Neuronal stem cell (in vitro differentiated cells): Measurements from ENCODE around the gene RNF25.

ENCODE experiments used
- DNase-seq: peaks from one replicate; pipeline ENCODE4 v3.0.0-alpha.2; 2013; ENCODE audit warnings: low spot score
- H2AFZ ChIP-seq: one replicate; pipeline ENCODE4 v1.6.1; 2013; ENCODE audit warnings: mild to moderate bottlenecking, low read length, inconsistent platforms
- H2AK5ac ChIP-seq: 2 replicates; pipeline ENCODE4 v1.6.1; 2013; ENCODE audit warnings: low read depth, mild to moderate bottlenecking, inconsistent platforms, low read length, moderate library complexity, mixed read lengths
- H2BK120ac ChIP-seq: 2 replicates; pipeline ENCODE4 v1.6.1; 2013; ENCODE audit warnings: low read depth, mild to moderate bottlenecking, inconsistent platforms, low read length, moderate library complexity, mixed read lengths
- H2BK12ac ChIP-seq: one replicate; pipeline ENCODE4 v1.6.1; 2013; ENCODE audit warnings: low read length, inconsistent platforms
- H2BK15ac ChIP-seq: 2 replicates; pipeline ENCODE4 v1.6.1; 2013; ENCODE audit warnings: mild to moderate bottlenecking, low read length, inconsistent platforms, mixed read lengths
- H2BK5ac ChIP-seq: one replicate; pipeline ENCODE4 v1.6.1; 2013; ENCODE audit warnings: inconsistent platforms, mild to moderate bottlenecking, low read length, moderate library complexity
- H3K14ac ChIP-seq: one replicate; pipeline ENCODE4 v1.6.1; 2013; ENCODE audit warnings: low read length, inconsistent platforms
- H3K18ac ChIP-seq: 2 replicates; pipeline ENCODE4 v1.6.1; 2013; ENCODE audit warnings: low read length, inconsistent platforms
- H3K23ac ChIP-seq: 2 replicates; pipeline ENCODE4 v1.6.1; 2013; ENCODE audit warnings: low read depth, mild to moderate bottlenecking, mixed read lengths, low read length, inconsistent platforms; ENCODE audit not compliant: poor library complexity
- H3K27ac ChIP-seq: replicated peaks from 3 replicates; pipeline ENCODE4 v1.5.1; 2013; ENCODE audit warnings: low read length, inconsistent platforms
- H3K27me3 ChIP-seq, 3 experiments: 2 replicates each; pipeline ENCODE4 v1.6.1; 2013; ENCODE audit warnings: low read length in 3 of 3, mild to moderate bottlenecking in 2 of 3, inconsistent platforms in 1 of 3, low read depth in 1 of 3, mixed read lengths in 1 of 3, moderate library complexity in 1 of 3; ENCODE audit not compliant: control insufficient read depth in 3 of 3, insufficient read depth in 3 of 3
- H3K36me3 ChIP-seq, 2 donors: replicated peaks in 1 of 2; 2 replicates each; pipeline ENCODE4 v1.6.1; 2013; ENCODE audit warnings: low read length in 2 of 2; ENCODE audit not compliant: control insufficient read depth in 2 of 2, insufficient read depth in 2 of 2
- H3K4ac ChIP-seq: 2 replicates; pipeline ENCODE4 v1.6.1; 2013; ENCODE audit warnings: inconsistent platforms, mild to moderate bottlenecking, low read length, moderate library complexity
- H3K4me1 ChIP-seq, 2 donors: 1 replicate in 1 of 2; 2 replicates in 1 of 2; pipeline ENCODE4 v1.6.1; 2013; ENCODE audit warnings: low read length in 2 of 2, low read depth in 1 of 2; ENCODE audit not compliant: control insufficient read depth in 2 of 2, insufficient read depth in 1 of 2
- H3K4me2 ChIP-seq: one replicate; pipeline ENCODE4 v1.6.1; 2013; ENCODE audit warnings: mild to moderate bottlenecking, low read length, inconsistent platforms; ENCODE audit not compliant: insufficient read depth, poor library complexity, severe bottlenecking
- H3K4me3 ChIP-seq, 2 donors: 2 replicates each; pipeline ENCODE4 v1.5.1; 2013; ENCODE audit warnings: low read length in 2 of 2, mild to moderate bottlenecking in 2 of 2, inconsistent platforms in 1 of 2, moderate library complexity in 1 of 2
- H3K79me1 ChIP-seq: one replicate; pipeline ENCODE4 v1.6.1; 2013; ENCODE audit warnings: low read depth, mild to moderate bottlenecking, inconsistent platforms, low read length, moderate library complexity
- H3K9ac ChIP-seq: one replicate; pipeline ENCODE4 v1.6.1; 2013; ENCODE audit warnings: mild to moderate bottlenecking, low read depth, low read length, inconsistent platforms; ENCODE audit not compliant: poor library complexity
- H3K9me3 ChIP-seq, 2 donors: replicated peaks in 1 of 2; 2 replicates each; pipeline versions ENCODE3 to v1.6.1; 2013; ENCODE audit warnings: low read length in 2 of 2, mild to moderate bottlenecking in 2 of 2, inconsistent platforms in 1 of 2, low read depth in 1 of 2, mixed read lengths in 1 of 2, moderate library complexity in 1 of 2; ENCODE audit not compliant: control insufficient read depth in 2 of 2, insufficient read depth in 1 of 2
- H4K8ac ChIP-seq: one replicate; pipeline ENCODE4 v1.6.1; 2013; ENCODE audit warnings: low read depth, mild to moderate bottlenecking, inconsistent platforms, low read length, moderate library complexity
- H4K91ac ChIP-seq: one replicate; pipeline ENCODE4 v1.6.1; 2013; ENCODE audit warnings: low read length, low read depth, mild to moderate bottlenecking, inconsistent platforms; ENCODE audit not compliant: poor library complexity
- WGBS, 2 donors: extraction: QIAGEN DNeasy Blood & Tissue Kit; methylation state at CpG; one replicate each; pipeline ENCODE4 v1.1.7; 2013; ENCODE audit warnings: missing lambda C conversion rate in 2 of 2, mixed read lengths in 1 of 2; ENCODE audit not compliant: insufficient read length in 2 of 2, insufficient replicate concordance in 1 of 2; ENCODE audit errors: extremely low coverage in 2 of 2; 5-methylcytosine and 5-hydroxymethylcytosine counted together

Gene RNF25

DNA sequence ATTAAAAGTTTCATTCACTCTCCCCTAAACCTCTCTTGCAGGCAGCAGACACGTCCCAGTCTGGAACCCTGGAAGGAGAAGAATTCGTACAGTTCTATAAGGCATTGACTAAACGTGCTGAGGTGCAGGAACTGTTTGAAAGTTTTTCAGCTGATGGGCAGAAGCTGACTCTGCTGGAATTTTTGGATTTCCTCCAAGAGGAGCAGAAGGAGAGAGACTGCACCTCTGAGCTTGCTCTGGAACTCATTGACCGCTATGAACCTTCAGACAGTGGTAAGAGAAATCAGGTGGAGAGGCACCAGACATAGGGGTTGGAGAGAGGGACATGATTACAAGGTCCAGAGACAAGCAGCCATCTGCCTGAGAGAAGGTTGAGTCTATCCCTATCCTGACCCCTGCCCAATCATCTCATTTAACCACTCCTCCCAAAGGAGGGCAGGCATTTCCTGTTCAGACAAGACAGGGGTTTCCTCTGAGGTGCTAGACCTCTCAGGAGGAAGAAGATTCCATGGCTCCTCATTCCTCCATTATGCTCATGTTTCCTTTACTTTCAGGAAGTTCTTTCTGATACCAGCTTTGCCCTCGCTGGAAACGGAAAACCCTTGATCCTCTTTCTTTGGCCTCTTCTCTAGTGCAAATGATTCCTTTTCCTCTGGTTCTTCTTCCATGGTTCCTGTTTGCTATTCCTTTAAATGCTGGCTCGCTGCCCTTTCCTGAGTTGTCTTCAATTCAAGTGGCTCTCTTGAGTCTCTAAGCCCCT is 49.0 kb downstream of the RNF25 start:
- no CpG with 5 or more reads among the region's 7 CpGs for WGBS, 2 donors
- Histone ChIP-seq H3K4me3 (no peak overlapping the region), H3K79me1 (no peaks in the 10 kb centered on the region)

DNA sequence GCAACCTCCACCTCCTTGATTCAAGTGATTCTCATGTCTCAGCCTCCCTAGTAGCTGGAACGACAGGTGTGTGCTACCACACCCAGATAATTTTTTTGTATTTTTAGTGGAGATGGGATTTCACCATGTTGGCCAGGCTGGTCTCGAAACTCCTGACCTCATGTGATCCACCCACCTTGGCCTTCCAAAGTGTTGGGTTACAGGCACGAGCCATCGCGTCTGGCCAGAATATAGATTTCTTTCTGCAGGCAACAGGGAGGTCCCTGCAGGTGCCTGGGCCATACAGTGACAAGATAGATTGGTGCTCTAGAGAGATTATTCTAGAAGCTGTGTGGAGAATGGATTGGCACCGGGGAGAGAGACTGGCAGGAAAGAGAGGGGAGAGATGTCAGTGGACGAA is 50.8 kb downstream of the RNF25 start:
- Histone ChIP-seq H3K18ac (no peak overlapping the region), H3K79me1 (no peaks in the 10 kb centered on the region), H3K4me2 (no peak overlapping the region), H2BK120ac (no peak overlapping the region), H2BK12ac (no peak overlapping the region), H3K4me1 (no peaks in the 10 kb centered on the region), H2AFZ (no peak overlapping the region), H3K27ac (no peak overlapping the region), H2BK5ac (no peak overlapping the region), H3K4ac (no peak overlapping the region), H3K9me3 (no peaks in the 10 kb centered on the region), H3K9ac (no peak overlapping the region), H4K8ac (no peak overlapping the region), H3K23ac (no peak overlapping the region), H3K4me3 (no peak overlapping the region), H3K27me3 (no peaks in the 10 kb centered on the region), H4K91ac (no peak overlapping the region), H3K36me3 (no peaks in the 10 kb centered on the region), H2AK5ac (no peak overlapping the region), H2BK15ac (no peak overlapping the region), H3K14ac (no peak overlapping the region)
- no peak for DNase-seq
- no CpG with 5 or more reads among the region's 7 CpGs for WGBS, 2 donors

More for the DNA sequence above, 49.0 kb downstream of the RNF25 start:
- Histone ChIP-seq H2BK120ac (no peak overlapping the region), H3K4me1 (no peaks in the 10 kb centered on the region), H3K18ac (no peak overlapping the region), H3K27me3 (no peaks in the 10 kb centered on the region), H2BK15ac (no peak overlapping the region), H3K9ac (no peak overlapping the region), H3K23ac (no peak overlapping the region), H3K36me3 (no peaks in the 10 kb centered on the region), H3K9me3 (no peaks in the 10 kb centered on the region), H2AFZ (no peak overlapping the region), H2AK5ac (no peak overlapping the region), H4K8ac (no peak overlapping the region), H3K4ac (no peak overlapping the region), H3K27ac (no peak overlapping the region), H3K4me2 (no peak overlapping the region), H4K91ac (no peak overlapping the region), H3K14ac (no peak overlapping the region), H2BK5ac (no peak overlapping the region), H2BK12ac (no peak overlapping the region)
- DNase-seq, result no peak

- no peak overlapping the region for H2BK15ac ChIP-seq
- no peak overlapping the region for H2AFZ ChIP-seq
- no peak overlapping the region for H3K9ac ChIP-seq
- H3K27ac ChIP-seq, result no peak overlapping the region
- H3K36me3 ChIP-seq, result no peaks in the 10 kb centered on the region
- no peaks in the 10 kb centered on the region for H3K4me1 ChIP-seq
- no peak overlapping the region for H3K4me2 ChIP-seq
- H2BK12ac ChIP-seq, result no peak overlapping the region
- no peak overlapping the region for H4K8ac ChIP-seq
- H3K79me1 ChIP-seq, result no peaks in the 10 kb centered on the region
- peak overlapping the region; percentile 11 for H3K18ac ChIP-seq
- H3K23ac ChIP-seq, result no peak overlapping the region
- no peak overlapping the region for H4K91ac ChIP-seq
- no peak overlapping the region for H2AK5ac ChIP-seq
- H2BK120ac ChIP-seq, result no peak overlapping the region
- no peak overlapping the region for H3K4me3 ChIP-seq
- H3K14ac ChIP-seq, result no peak overlapping the region
- no peak overlapping the region for H2BK5ac ChIP-seq
- no peaks in the 10 kb centered on the region for H3K27me3 ChIP-seq
- H3K9me3 ChIP-seq, result no peaks in the 10 kb centered on the region
- DNase-seq, result no peak
- H3K4ac ChIP-seq, result no peak overlapping the region
- WGBS, 2 donors, result no CpG with 5 or more reads among the region's 9 CpGs
Measured at GRCh38 chr2:218618102-218618860, 53.5 kb downstream of the RNF25 start.

GRCh38 chr2:218615868-218616315 is 55.9 kb downstream of the RNF25 start:
- H3K4ac ChIP-seq, result no peak overlapping the region
- H2BK12ac ChIP-seq, result no peak overlapping the region
- H3K18ac ChIP-seq, result peak overlapping the region; percentile 70
- no peak overlapping the region for H4K8ac ChIP-seq
- H3K4me2 ChIP-seq, result no peak overlapping the region
- no peak for DNase-seq
- no peak overlapping the region for H4K91ac ChIP-seq
- H2BK120ac ChIP-seq, result no peak overlapping the region
- no peaks in the 10 kb centered on the region for H3K27me3 ChIP-seq
- H2BK15ac ChIP-seq, result no peak overlapping the region
- H3K79me1 ChIP-seq, result no peaks in the 10 kb centered on the region
- WGBS, 2 donors, result no CpG with 5 or more reads among the region's 6 CpGs
- H3K23ac ChIP-seq, result no peak overlapping the region
- no peak overlapping the region for H2BK5ac ChIP-seq
- H3K4me1 ChIP-seq, result no peaks in the 10 kb centered on the region
- no peak overlapping the region for H3K14ac ChIP-seq
- H3K27ac ChIP-seq, result no peak overlapping the region
- H3K9ac ChIP-seq, result no peak overlapping the region
- no peaks in the 10 kb centered on the region for H3K36me3 ChIP-seq
- H3K4me3 ChIP-seq, result no peak overlapping the region
- no peak overlapping the region for H2AK5ac ChIP-seq
- H2AFZ ChIP-seq, result no peak overlapping the region
- no peaks in the 10 kb centered on the region for H3K9me3 ChIP-seq
